GM11168 (cell line): ENCODE measurements around the gene PHGDH.

Source experiments
- in situ Hi-C: fragments of 300-500 bp; cut with MboI; formaldehyde crosslinking; loops from one replicate; pipeline ENCODE4 v1.12.0; 2022; ENCODE audit warnings: low sequenced_read_pairs; ENCODE audit not compliant: unreplicated experiment

The PHGDH gene

DNA sequence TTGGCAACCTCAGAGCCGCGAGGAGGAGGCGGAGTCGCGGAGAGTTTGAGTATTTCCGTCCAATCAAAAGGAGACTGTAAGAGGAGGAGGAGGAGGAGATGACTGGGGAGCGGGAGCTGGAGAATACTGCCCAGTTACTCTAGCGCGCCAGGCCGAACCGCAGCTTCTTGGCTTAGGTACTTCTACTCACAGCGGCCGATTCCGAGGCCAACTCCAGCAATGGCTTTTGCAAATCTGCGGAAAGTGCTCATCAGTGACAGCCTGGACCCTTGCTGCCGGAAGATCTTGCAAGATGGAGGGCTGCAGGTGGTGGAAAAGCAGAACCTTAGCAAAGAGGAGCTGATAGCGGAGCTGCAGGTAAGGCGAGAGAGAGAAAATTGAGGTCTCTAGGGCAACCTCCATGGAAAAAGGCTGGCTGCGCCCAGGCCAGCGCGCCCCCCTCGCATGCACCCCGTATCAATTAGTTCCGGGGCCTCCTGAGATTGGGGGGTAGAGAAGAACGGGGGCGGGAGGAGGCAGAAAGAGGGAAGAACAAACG, at the start of gene PHGDH:
Gene PHGDH (plus strand): TSS at position 131 of the 538 bp plus-strand sequence. CDS start 89 bp downstream, at position 220.
- in situ Hi-C loops: no loop called here

DNA sequence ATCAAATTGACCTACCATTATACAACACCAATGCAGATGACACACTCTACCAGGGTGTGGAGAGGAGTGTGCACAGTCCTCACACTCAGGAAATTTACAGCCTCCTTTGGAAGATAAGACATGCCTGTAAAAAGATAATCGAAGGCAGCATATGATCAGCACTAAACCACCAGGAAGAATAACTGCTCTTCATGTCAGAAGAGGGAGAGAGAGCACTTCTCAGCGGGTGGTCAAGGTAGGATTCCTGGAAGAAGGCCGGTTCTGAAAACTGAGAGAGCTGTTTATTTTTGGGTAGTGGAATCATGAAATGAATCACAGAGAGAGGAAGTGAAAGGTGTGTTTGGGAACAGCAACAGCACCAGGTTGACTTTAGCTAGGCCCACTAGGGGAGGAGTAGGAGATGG, 49.7 kb upstream of the PHGDH start:
- in situ Hi-C loops: loop anchor here (5.0 kb wide), 1 partner anchor 45 kb away; no protein-coding TSS in a partner anchor

DNA sequence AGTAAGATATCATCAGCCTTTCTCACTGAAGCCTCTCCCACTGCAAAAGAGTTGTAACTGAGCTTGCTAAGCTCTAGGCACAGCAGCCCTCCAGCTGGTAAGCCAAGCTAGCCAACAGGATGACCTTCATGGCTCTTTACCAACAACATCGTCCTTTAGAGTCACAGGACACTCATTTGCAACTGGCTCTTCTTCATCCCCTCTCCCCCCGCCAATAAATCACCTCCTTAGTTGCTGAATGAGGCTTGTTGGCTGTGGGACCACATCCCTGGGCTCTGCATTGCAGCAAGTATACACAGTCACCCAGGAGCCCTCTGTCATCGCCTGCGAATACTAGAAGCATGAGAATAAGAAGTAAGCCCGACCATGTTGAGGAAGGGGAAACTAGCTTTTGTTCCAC, 47.7 kb upstream of the PHGDH start:
- in situ Hi-C loops: loop anchor here (5.0 kb wide), 1 partner anchor 47 kb away; no protein-coding TSS in a partner anchor

DNA sequence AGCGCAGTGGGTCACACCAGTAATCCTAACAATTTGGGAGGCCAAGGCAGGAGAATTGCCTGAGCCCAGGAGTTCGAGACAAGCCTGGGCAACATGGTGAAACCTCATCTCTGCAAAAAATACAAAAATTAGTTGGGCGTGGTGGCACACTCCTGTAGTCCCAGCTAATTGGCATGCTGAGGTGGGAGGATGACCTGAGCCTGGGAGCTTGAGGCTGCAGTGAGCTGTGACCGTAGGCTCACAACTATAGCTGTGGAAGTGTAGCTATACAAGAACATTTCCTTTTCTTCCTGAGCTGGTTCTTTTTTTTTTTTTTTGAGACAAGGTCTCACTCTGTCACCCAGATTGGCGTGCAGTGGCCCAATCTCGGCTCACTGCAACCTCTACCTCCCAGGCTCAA, 44.6 kb upstream of the PHGDH start:
- in situ Hi-C loops: no loop called here

DNA sequence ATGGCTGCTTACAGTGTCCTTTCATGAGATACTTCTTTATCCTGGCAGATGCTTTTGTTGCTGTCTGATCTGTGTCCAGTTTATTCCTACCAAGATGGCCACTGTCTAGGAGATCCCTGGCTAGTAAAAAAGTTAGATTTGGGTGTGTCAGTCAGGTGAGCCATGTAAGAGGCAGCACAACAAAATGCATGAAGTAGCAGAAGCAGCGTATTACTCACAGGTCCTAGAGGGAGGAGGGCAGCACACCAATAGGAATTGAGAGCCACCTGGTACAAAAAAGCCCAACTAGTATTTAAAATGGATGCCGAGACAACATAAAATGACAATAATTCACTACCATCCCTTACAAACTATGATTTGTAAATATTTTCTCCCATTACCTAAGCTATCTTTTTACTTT, 40.8 kb upstream of the PHGDH start:
- in situ Hi-C loops: loop anchor here (5.0 kb wide), 1 partner anchor 34 kb away; no protein-coding TSS in a partner anchor

DNA sequence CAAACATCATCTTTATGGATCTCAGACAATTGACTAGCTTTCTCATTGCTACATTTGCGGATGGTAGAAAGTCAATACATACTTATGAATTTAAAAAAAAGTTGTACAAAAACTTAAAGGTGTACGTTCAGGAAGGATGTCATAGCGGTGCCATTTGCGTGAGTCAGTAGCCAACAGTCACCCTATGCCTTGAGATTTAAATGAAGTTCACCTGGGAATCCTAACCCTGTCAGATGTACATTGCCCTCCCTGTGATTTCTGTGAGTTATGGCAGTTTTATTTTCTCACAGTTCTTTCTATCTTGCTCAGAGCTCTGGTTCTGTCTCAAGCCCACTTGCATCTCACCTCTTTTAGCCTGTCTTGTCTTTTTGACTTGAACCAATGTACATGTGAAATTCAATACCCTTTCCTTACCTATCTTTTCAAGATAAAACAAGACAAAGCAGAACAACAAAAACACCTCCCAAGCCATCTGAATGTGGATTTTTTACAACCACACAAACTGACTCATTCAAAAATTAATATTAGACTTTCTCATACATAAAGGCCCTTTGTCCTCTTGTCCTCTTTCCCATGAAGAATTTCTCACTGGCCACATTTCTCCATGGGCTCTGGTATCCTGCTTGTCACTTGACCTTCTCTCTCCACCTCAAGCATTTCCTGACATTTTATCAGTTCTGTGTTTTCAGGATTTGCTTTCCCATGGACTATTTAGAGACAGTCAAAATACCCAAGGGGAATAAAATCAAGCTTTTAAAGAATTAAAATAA, 38.4 kb upstream of the PHGDH start:
- in situ Hi-C loops: loop anchor here (5.0 kb wide), 1 partner anchor 36 kb away; no protein-coding TSS in a partner anchor

DNA sequence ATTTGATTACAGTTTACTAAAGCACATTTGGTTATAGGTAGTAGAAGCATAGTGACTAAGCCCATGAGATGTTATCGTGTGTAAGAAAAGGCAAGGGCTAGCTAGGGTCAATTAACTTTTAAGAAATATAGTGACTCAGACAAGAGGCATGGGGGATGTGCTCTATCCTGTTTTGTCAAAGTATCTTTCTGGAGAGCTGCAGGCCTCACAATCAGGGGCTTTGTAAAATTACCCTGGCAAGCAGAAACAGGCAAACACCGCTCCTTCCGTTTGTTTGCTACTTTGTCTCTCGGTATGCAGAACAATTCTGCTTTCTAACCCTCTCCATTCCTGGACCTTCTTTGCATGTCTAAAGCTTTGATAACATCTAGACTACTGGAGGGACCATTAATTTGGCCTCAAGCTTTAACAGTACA, 37.6 kb upstream of the PHGDH start:
- in situ Hi-C loops: loop anchor here (5.0 kb wide), 1 partner anchor 37 kb away; no protein-coding TSS in a partner anchor

DNA sequence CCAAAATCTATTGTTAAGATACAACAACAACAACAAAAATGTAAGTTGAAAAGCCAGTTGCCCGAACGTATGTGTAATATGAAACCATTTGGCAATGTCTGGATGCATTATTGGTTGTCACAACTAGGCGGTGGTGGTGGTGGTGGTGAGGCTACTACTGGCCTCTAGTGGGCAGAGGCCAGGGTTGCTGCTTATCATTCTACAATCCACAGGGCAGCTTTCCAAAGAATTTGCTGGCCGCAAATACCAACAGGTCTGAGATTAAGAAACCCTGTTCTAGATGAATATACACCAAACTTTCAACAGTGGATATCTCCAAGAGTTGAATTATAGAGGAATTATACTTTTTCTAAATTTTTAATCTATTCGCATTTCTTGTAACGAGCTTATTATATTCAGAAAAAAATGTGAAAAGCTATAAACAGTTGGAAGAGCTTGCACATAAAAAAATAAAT, 36.9 kb upstream of the PHGDH start:
- in situ Hi-C loops: loop anchor here (5.0 kb wide), 1 partner anchor 38 kb away; no protein-coding TSS in a partner anchor

DNA sequence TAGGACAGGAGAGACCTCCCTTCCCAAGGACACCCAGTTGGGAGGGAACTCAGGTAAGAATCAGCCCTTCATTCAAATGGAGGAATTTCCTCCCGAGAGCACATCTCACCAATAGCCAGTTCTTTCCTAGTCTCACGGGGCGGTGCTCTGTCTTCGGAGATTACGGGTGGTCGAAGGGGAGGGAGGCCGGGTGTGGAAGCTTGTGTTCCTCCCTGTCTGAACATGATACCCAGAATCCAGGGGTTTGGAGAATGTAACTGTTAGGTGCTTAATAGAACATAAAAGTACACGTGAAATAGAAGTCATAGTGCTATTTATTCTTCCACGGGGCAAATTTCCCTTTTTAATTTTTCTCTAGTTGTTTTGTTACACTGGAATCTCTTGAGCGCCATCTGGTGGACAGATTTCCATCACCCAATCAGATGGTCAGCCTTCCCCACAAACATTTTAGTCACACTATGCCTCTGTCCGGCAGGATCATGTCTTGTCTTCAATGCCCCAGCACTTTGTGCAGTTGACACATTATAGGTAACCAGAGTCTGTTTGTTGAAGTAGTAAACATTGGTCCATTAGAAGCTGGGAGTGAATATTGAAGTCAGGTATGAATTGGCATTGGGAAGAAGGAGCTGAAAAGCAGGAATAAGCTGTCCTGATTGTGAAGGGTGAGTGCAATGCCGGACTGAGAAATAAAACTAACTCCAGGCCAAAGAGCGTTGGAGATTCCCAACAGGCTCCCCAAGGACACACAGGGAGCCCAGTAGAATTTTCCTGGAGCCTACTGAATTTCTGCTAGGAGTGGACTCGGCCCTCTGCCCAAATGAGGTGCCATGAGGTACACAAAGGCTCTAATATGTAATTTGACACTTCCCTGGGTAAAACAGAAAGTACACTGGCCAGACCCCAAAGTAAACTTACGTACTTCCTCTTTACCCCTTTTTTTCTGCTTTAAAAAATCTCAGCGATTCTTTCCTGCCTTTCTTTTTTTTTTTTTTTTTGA, 36.1 kb upstream of the PHGDH start:
- in situ Hi-C loops: no loop called here

DNA sequence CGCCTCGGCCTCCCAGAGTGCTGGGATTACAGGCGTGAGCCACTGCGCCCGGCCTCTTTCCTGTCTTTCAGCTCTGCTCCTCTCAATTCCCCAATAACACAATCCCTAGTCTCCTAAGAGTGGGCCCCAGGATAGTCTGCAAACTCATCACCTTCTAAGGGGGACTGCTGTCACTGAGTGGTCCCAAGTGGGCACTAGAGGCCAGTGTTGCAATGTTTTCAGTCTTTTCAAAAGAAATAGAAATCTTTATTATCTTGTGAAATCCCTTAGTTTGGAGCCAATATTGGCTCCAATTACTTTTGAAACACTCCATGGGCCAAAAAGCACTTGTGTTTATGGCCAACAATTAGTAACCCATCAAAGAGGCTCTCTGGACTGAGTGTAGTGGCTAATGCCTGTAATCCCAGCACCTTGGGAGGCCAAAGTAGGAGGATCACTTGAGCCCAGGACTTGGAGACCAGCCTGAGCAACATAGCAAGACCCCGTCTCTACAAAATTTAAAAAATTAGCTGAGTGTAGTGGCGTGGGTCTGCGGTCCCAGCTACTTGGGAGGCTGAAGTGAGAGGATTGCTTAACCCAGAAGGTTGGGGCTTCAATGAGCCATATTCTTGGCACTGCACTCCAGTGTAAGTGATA, 35.0 kb upstream of the PHGDH start:
- in situ Hi-C loops: no loop called here

DNA sequence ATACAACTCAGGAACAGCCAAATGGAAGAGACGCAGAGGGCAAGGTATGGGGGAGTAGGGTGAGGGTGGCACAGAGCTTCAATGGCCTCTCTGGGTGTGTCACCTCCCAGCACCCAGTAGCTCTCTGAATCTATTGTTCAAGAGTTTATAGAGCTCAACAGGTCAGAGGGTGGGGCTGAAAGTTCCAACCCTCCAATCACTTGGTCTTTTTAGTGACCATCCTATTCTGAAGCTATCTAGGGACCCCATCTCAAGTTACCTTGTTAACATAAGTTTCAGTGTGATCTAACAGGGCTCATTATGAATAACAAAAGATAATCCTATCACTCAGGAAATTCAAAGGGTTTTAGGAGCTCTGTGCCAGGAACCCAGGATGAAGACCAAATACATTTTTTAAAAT, 32.5 kb upstream of the PHGDH start:
- in situ Hi-C loops: no loop called here

DNA sequence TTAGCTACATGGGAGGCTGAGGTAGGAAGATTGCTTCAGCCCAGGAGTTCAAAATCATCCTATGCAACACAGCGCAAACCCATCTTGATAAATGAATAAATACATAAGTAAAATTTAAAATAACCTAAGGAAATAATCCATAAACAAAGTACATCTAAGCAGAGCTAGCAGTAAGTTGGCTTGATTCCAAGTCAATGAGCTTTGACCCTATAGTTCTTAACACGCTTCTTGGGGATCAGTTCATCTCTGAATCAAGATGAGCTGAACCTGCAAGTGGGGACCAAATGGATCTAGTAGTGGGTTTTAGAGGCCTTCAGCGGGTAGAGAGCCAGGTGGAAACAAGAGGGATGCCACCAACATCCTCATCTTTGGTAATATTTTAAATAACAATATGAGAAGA, 31.5 kb upstream of the PHGDH start:
- in situ Hi-C loops: no loop called here

DNA sequence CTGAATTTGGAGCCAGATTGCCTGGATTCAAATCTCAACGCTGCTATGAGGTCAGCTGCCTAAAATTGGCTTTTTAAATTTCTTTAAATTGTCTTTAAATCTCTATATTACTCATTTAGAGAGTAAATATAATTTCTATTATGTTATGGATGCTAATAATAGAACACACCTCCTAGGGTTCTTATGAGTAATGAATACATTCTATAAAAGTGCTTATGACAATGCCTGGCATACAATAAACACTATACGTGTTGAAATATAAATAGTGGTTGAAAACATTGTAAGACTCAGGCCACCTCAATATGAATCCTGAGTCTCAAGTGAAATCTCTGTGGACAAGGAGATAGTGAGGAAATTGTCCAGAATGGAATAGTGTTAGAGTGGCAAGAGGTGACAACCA, 31.0 kb upstream of the PHGDH start:
- in situ Hi-C loops: no loop called here

DNA sequence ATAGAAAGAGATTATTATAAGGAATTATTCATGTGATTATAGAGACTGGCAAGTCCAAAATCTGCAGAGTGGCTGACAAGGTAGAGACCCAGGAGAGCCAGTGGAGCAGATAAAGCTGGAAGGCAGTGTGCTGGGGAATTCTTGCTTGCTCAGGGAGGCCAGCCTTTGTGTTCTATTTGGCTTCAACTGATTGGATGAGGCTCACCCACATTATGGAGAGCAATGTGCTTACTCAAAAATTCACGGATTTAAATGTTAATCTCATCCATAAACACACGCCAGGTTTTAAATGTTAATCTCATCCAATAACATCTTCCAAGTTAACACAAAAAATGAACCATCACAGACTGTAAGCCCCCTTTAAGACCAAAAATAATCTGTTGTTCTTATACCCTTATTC, 30.2 kb upstream of the PHGDH start:
- in situ Hi-C loops: no loop called here

DNA sequence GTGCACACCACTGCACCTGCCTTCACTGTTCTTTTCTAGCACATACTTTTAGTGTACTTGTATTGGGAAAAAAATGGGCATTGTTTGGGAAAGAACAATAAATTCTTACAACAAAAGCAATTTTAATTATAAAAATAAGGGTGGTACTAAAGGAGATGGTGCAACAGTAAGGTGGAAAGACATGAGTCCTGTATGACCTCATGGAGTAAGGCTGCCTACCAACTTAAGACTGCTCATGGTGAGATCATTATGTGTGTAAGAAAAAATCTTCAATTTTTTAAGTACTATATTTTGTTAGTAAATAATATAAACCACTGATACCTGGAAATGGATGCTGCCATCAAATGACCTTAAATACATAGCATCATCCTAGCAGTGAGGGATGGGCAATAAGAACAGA, 29.6 kb upstream of the PHGDH start:
- in situ Hi-C loops: no loop called here

DNA sequence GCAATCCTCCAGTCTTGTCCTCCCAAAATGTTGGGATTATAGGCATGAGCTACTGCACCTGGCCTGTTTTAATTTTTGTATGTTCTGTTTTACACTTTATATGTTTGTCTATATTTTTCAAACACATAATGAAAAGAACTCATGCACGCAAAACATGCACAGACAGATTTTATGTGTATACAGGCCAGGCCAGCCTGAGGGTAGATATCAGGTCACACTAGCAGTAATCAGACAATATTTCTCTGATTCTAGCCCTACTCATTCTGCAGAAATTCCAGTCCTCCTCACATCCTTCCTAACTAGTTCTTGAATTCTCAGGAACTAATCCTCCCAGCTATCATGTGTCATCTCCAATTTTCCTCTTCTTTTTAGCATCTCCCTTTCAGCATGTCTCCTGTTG, 27.8 kb upstream of the PHGDH start:
- in situ Hi-C loops: no loop called here

DNA sequence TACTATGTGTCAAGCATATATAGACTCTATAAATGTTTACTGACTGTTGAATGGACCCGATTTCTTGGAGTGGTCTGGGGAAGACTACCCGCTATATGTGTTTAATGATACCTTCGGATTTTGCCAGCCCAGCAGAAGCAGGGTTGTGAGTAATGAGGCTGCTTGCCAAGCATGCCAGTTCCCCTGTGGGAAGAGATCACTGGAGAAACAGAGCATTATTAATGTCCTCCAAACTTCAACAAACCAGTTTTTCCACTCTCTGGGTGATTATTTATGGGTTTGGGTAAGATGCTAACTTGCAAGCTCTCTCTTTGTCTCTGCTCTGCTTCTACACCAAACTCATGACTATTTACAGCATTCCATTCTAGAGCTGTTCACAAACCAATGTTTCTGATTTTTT, 25.1 kb upstream of the PHGDH start:
- in situ Hi-C loops: no loop called here

DNA sequence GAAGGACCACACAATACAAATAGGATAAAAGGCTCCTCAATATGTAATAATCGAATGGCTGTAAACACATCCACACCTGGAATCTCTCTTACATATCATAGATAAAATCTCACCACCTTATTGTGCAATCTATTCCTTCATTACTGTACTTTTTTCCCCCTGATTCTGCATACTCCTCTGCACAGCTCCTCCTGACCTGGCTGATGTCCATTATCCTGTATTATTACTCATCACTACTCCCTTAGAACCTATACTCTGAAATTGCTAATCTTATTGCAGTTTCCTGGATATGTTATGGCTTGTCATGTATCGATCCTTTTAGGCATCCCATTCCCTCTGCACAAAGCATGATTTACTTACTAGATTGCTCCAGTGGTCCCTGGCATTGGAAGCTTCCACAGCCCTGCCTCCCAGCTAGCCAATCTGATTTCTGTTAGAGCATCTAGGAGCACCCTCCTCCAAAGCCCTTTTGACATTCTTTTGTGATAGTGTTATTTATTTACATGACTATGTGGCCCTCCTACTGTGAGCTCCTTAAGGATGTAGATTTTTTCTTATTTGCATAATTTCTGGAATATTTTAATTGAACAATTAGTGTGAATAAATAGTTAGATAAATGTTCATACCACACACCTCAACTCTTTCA, 24.2 kb upstream of the PHGDH start:
- in situ Hi-C loops: no loop called here

DNA sequence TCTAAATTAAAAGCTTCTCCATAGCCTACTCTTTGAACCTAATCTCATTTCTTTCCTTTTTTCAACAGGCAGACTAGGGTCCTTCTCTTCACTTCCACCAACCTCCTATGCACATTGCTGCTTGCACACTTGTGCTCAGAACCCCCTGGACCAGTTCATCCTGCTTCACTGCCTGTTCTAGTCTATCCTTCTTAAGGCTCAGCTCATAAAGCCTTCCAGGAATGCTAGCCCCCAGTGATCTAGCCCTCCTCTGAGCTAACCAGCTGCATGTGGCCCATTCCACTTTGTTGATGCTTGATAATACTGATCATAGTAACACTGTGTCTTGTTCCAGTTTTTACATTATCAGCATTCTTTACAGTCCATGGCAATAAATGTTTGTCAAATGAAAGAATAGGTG, 22.9 kb upstream of the PHGDH start:
- in situ Hi-C loops: no loop called here

DNA sequence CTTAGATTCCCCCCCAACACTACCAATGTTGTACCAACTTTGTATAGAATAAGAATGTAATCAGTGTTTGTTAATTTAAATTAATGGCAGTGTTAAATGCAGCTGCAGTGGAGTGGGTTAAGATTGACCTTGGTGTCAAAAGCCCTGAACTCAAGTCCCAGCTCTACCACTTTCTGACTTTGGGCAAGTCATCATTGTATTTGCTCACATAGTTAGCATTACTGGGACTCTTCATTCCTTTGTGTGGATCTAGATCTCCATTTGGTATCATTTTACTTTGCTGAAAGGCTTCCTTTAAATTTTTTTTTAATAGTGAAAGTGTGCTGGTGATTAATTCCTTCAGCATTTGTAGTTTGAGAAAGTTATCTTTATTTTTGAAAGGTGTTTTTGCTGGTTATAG, 22.2 kb upstream of the PHGDH start:
- in situ Hi-C loops: no loop called here
